ENCODE results near the gene DNAI1.
"Not testable (repeated sequence)": the region's sequence is repeated elsewhere in the genome, so short reads cannot be mapped to it uniquely, and the experiment has no call there.

Gene DNAI1

GRCh38 chr9:34451135-34451534, 7.5 kb upstream of the DNAI1 start:
- no peak for DNase-seq

GRCh38 chr9:34451545-34451944, 7.1 kb upstream of the DNAI1 start:
- DNase-seq, result no peak

- DNase-seq, result no peak
Measured at GRCh38 chr9:34452568-34452967, 6.0 kb upstream of the DNAI1 start.

- peak; percentile 67 for DNase-seq
Measured at GRCh38 chr9:34454571-34455065, 4.0 kb upstream of the DNAI1 start.

GRCh38 chr9:34456151-34456550, 2.5 kb upstream of the DNAI1 start:
- no peak for DNase-seq

GRCh38 chr9:34456746-34457145, 1.9 kb upstream of the DNAI1 start:
- DNase-seq, result no peak

- peak; percentile 77 for DNase-seq
Measured at GRCh38 chr9:34457266-34458012, 1.2 kb upstream of the DNAI1 start.

- no peak for DNase-seq
Measured at GRCh38 chr9:34458959-34459340, 345 bp downstream of the DNAI1 start.

- no peak for DNase-seq
Measured at GRCh38 chr9:34459356-34459755, 751 bp downstream of the DNAI1 start.

GRCh38 chr9:34459941-34460340, 1.3 kb downstream of the DNAI1 start:
- peak; percentile 39 for DNase-seq

GRCh38 chr9:34463098-34463900, 4.7 kb downstream of the DNAI1 start:
- peak; percentile 88 for DNase-seq

GRCh38 chr9:34463901-34464232, 5.3 kb downstream of the DNAI1 start:
- no peak for DNase-seq

GRCh38 chr9:34464571-34464970, 6.0 kb downstream of the DNAI1 start:
- no peak for DNase-seq

GRCh38 chr9:34465468-34465867, 6.9 kb downstream of the DNAI1 start:
- DNase-seq, result no peak

GRCh38 chr9:34475097-34475496, 16.5 kb downstream of the DNAI1 start:
- no peak for DNase-seq

- DNase-seq, result no peak
Measured at GRCh38 chr9:34477541-34477940, 18.9 kb downstream of the DNAI1 start.

GRCh38 chr9:34479431-34479866, 20.8 kb downstream of the DNAI1 start:
- DNase-seq, result no peak

- not testable (repeated sequence) for DNase-seq
Measured at GRCh38 chr9:34481620-34482019, 23.0 kb downstream of the DNAI1 start.

GRCh38 chr9:34482746-34483145, 24.1 kb downstream of the DNAI1 start:
- DNase-seq, result not testable (repeated sequence)

GRCh38 chr9:34484678-34485077, 26.1 kb downstream of the DNAI1 start:
- no peak for DNase-seq

- no peak for DNase-seq
Measured at GRCh38 chr9:34485822-34486221, 27.2 kb downstream of the DNAI1 start.

- DNase-seq, result no peak
Measured at GRCh38 chr9:34486572-34486971, 28.0 kb downstream of the DNAI1 start.

GRCh38 chr9:34490360-34490759, 31.8 kb downstream of the DNAI1 start:
- no peak for DNase-seq

GRCh38 chr9:34490760-34491159, 32.2 kb downstream of the DNAI1 start:
- DNase-seq, result no peak
